Tibial nerve (tissue), 4 donors: ENCODE measurements around the gene RIN1. TPM values are rescaled to one million over a fixed set of nuclear protein-coding genes. Genes with fewer than 3 reads are reported as not detected.

Source experiments
- DNase-seq, 2 donors: peaks; one replicate each; pipeline ENCODE4 v3.0.0-alpha.2; 2019; ENCODE audit warnings: low spot score in 2 of 2
- H3K27ac ChIP-seq, 4 donors: fragments of 200-600 bp; sonication (generic) in 3 of 4; one replicate each; pipeline ENCODE4 v1.5.1; 2017 to 2019; ENCODE audit warnings: mild to moderate bottlenecking in 1 of 4
- H3K27me3 ChIP-seq, 2 donors: fragments of 200-600 bp; sonication (generic) in 1 of 2; one replicate each; pipeline versions ENCODE4 v1.5.1 to v1.6.0; 2017 to 2019
- H3K36me3 ChIP-seq, 3 donors: fragments of 200-600 bp; sonication (generic); one replicate each; pipeline ENCODE4 v1.5.1; 2018 to 2019
- H3K4me1 ChIP-seq, 4 donors: fragments of 200-600 bp; sonication (generic) in 3 of 4; one replicate each; pipeline ENCODE4 v1.5.1; 2017 to 2019
- H3K4me3 ChIP-seq, 4 donors: fragments of 200-600 bp; sonication (generic) in 3 of 4; one replicate each; pipeline ENCODE4 v1.5.1; 2017 to 2019; ENCODE audit warnings: mild to moderate bottlenecking in 1 of 4, moderate library complexity in 1 of 4
- H3K9me3 ChIP-seq, 4 donors: fragments of 200-600 bp; sonication (generic) in 3 of 4; one replicate each; pipeline ENCODE4 v1.5.1; 2017 to 2019
- EP300 ChIP-seq, 2 donors: sonication (generic); formaldehyde crosslinking; IDR thresholded peaks; one replicate each; pipeline ENCODE4 v1.6.1; 2017; ENCODE audit warnings: antibody characterized with exemption in 2 of 2, mild to moderate bottlenecking in 1 of 2
- POLR2A ChIP-seq, 2 donors: fragments of 450-650 bp; IDR thresholded peaks; one replicate each; pipeline ENCODE4 v1.6.1; 2017; ENCODE audit warnings: antibody characterized with exemption in 2 of 2, mild to moderate bottlenecking in 2 of 2, moderate library complexity in 2 of 2
- WGBS, 2 donors: methylation state at CpG; one replicate each; pipeline ENCODE4 v1.1.5; 2018; 5-methylcytosine and 5-hydroxymethylcytosine counted together
- total RNA-seq, 4 donors: library from RNA; depleted of rRNA; stranded (reverse); fragments of >200 nt; gene quantifications; one replicate each; pipeline ENCODE4 v1.1.0, GENCODE V29; 2016
- TF ChIP-seq, protein P1 (sequence below), 5 experiments: fragments of 200-600 bp in 3 of 5; fragments of 450-650 bp in 2 of 5; sonication (generic) in 3 of 5; IDR thresholded peaks; one replicate each; pipeline ENCODE4 v1.5.1; 2016 to 2019; ENCODE audit warnings: antibody characterized with exemption in 5 of 5, mild to moderate bottlenecking in 3 of 5, moderate library complexity in 2 of 5

RIN1 gene
- total RNA-seq, 4 donors from 2014 or later = 2.4 to 14.1 (median 4.1) TPM

- Histone ChIP-seq H3K27ac (peak overlapping the region; percentile 29 to 89 (median 80)), H3K36me3 (no peaks in the 10 kb centered on the region), H3K27me3 (peaks cover 0 to 5% of the 10 kb centered on the region in 2 donors), H3K4me1 (peaks cover 0 to 67% (median 37%) of the 10 kb centered on the region in 4 donors), H3K4me3 (peak overlapping the region; percentile 39 to 57 (median 51)), H3K9me3 (no peaks in the 10 kb centered on the region)
- TF ChIP-seq POLR2A (IDR thresholded peaks at IDR 0.05) = no peak
- TF ChIP-seq, protein P1, sequence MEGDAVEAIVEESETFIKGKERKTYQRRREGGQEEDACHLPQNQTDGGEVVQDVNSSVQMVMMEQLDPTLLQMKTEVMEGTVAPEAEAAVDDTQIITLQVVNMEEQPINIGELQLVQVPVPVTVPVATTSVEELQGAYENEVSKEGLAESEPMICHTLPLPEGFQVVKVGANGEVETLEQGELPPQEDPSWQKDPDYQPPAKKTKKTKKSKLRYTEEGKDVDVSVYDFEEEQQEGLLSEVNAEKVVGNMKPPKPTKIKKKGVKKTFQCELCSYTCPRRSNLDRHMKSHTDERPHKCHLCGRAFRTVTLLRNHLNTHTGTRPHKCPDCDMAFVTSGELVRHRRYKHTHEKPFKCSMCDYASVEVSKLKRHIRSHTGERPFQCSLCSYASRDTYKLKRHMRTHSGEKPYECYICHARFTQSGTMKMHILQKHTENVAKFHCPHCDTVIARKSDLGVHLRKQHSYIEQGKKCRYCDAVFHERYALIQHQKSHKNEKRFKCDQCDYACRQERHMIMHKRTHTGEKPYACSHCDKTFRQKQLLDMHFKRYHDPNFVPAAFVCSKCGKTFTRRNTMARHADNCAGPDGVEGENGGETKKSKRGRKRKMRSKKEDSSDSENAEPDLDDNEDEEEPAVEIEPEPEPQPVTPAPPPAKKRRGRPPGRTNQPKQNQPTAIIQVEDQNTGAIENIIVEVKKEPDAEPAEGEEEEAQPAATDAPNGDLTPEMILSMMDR (IDR thresholded peaks at IDR 0.05) = no peak
- TF ChIP-seq EP300 (IDR thresholded peaks at IDR 0.05) = no peak
- 63 to 76% methylated on average over 14 of the region's 14 CpGs for WGBS, 2 donors
- DNase-seq = no peak
Observed at GRCh38 chr11:66315498-66315885, 20.7 kb downstream of the RIN1 start.

GRCh38 chr11:66314561-66315497 is 21.4 kb downstream of the RIN1 start:
- 61 to 73% methylated on average over 9 to 17 of the region's 17 CpGs for WGBS, 2 donors

GRCh38 chr11:66314186-66314501 is 22.1 kb downstream of the RIN1 start:
- Histone ChIP-seq H3K27ac (peak overlapping the region; percentile 44 to 89 (median 88)), H3K9me3 (no peaks in the 10 kb centered on the region), H3K4me1 (peaks cover 0 to 67% (median 36%) of the 10 kb centered on the region in 4 donors), H3K36me3 (no peaks in the 10 kb centered on the region), H3K27me3 (peaks cover 0 to 5% of the 10 kb centered on the region in 2 donors), H3K4me3 (peak overlapping the region in 3 of 4 donors; percentile 8 to 57 (median 50))
- WGBS, 2 donors = 44 to 84% methylated on average over 1 of the region's 1 CpG
- DNase-seq = no peak
- TF ChIP-seq, protein P1 (IDR thresholded peaks at IDR 0.05) = no peak
- TF ChIP-seq EP300 (IDR thresholded peaks at IDR 0.05) (no peak), POLR2A (IDR thresholded peaks at IDR 0.05) (no peak)

More at GRCh38 chr11:66314561-66315497, 21.4 kb downstream of the RIN1 start:
- TF ChIP-seq EP300 (IDR thresholded peaks at IDR 0.05) (no peak), POLR2A (IDR thresholded peaks at IDR 0.05) (no peak)
- TF ChIP-seq, protein P1 (IDR thresholded peaks at IDR 0.05) = no peak
- no peaks in the 10 kb centered on the region for H3K9me3 ChIP-seq
- H3K27me3 ChIP-seq = peaks cover 0 to 5% of the 10 kb centered on the region in 2 donors
- H3K4me1 ChIP-seq = peaks cover 0 to 67% (median 37%) of the 10 kb centered on the region in 4 donors
- peak overlapping the region; percentile 8 to 57 (median 51) for H3K4me3 ChIP-seq
- H3K36me3 ChIP-seq = no peaks in the 10 kb centered on the region
- H3K27ac ChIP-seq = peak overlapping the region; percentile 5 to 89 (median 88)
- DNase-seq = no peak

GRCh38 chr11:66313321-66314185 is 22.7 kb downstream of the RIN1 start:
- Histone ChIP-seq H3K4me3 (peak overlapping the region; percentile 35 to 57 (median 54)), H3K4me1 (peaks cover 0 to 62% (median 32%) of the 10 kb centered on the region in 4 donors), H3K36me3 (no peaks in the 10 kb centered on the region), H3K9me3 (no peaks in the 10 kb centered on the region), H3K27ac (peak overlapping the region; percentile 44 to 89 (median 88)), H3K27me3 (peaks cover 0 to 5% of the 10 kb centered on the region in 2 donors)
- no peak for DNase-seq
- TF ChIP-seq EP300 (IDR thresholded peaks at IDR 0.05) = no peak
- TF ChIP-seq, protein P1 (IDR thresholded peaks at IDR 0.05) = peak in 1 of 5 experiments; percentile 11
- WGBS, 2 donors = 22 to 38% methylated on average over 18 to 30 of the region's 38 CpGs
